Activated CD4-positive, alpha-beta T cell treated with anti-CD3 and anti-CD28 coated beads, Interleukin-2, amount 10 ng/mL, durations not matched to agents 7 days and 5 days (primary cell): ENCODE measurements around the gene C16orf89. TPM values are rescaled to one million over a fixed set of nuclear protein-coding genes. Genes with fewer than 3 reads are reported as not detected.
"Not testable (repeated sequence)": the region's sequence is repeated elsewhere in the genome, so short reads cannot be mapped to it uniquely, and the experiment has no call there.

Source experiments
- CTCF ChIA-PET: fragments of 350-600 bp; sonication (Branson Sonifier 250); formaldehyde crosslinking; loops from one replicate; lab custom pipeline; 2021; ENCODE audit warnings: antibody characterized with exemption; lab: Charles Lee
- POLR2A ChIA-PET: fragments of 350-600 bp; sonication (Branson Sonifier 250); formaldehyde crosslinking; loops from one replicate; lab custom pipeline; 2021; ENCODE audit warnings: antibody characterized with exemption; lab: Charles Lee
- DNase-seq: peaks from one replicate; pipeline ENCODE4 v3.0.0-alpha.2; 2020
- H3K27ac Mint-ChIP-seq: one replicate; pipeline ENCODE4 v1.8.0; 2021; ENCODE audit warnings: mild to moderate bottlenecking, moderate library complexity, mixed read lengths
- H3K27me3 Mint-ChIP-seq: one replicate; pipeline ENCODE4 v1.8.0; 2021; ENCODE audit warnings: mixed read lengths
- H3K36me3 Mint-ChIP-seq: one replicate; pipeline ENCODE4 v1.8.0; 2021; ENCODE audit warnings: low read depth, mixed read lengths
- H3K4me1 Mint-ChIP-seq: one replicate; pipeline ENCODE4 v1.8.0; 2021; ENCODE audit warnings: mixed read lengths
- H3K4me3 Mint-ChIP-seq: one replicate; pipeline ENCODE4 v1.8.0; 2021; ENCODE audit warnings: mild to moderate bottlenecking, moderate library complexity, mixed read lengths
- H3K9me3 Mint-ChIP-seq: one replicate; pipeline ENCODE4 v1.8.0; 2021; ENCODE audit warnings: mixed read lengths
- total RNA-seq, 2 experiments: library from RNA; stranded (reverse); gene quantifications; one replicate each; pipeline ENCODE4 v1.2.3, GENCODE V29; 2021

C16orf89 gene
- total RNA-seq, 2 experiments from 2014 or later: not detected

DNA sequence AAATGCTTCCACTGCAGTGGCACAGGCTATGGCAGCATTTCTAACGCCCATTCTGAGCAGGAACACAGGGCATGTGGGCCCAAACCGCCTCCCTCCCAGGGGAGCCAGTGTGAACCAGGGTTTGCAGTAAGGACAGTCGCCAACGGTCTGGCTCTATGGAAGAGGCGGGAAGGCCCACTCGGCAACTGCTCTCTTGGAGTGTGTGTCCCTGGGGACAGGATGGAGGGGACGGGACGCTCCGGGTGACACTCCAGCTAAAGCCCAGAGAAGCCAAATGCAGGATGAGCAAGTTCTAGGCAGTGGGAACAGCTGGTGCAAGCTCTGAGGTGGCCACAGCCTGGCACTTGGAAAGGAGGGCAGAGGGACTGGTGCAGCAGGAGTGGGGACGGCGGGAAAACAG, 28.0 kb upstream of the C16orf89 start:
- H3K27me3 Mint-ChIP-seq, CTCF ChIA-PET, DNase-seq, POLR2A ChIA-PET, H3K36me3 Mint-ChIP-seq, H3K27ac Mint-ChIP-seq, H3K4me3 Mint-ChIP-seq, H3K9me3 Mint-ChIP-seq: not testable (repeated sequence)
- H3K4me1 Mint-ChIP-seq: peaks cover 25% of the 10 kb centered on the region

DNA sequence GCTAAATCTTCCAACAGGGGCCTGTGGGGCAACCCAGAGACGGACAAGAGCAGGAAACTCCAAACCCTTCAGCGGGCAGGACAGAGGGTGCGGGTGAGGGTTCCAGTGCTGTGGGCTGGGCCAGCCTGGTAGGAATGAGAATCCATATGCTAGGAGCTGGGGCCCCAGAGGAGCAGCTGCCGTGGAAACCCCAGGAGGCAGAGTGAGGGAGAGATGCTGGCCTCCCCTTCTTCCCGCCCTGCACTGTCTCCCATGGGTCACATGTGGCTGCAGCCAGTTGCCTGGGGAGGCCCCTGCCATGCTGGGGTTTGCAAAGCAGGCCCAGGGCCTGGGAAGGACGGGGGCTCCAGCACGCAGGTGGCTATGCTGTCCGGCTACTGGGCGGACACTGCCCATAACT, 27.3 kb upstream of the C16orf89 start:
- H3K36me3 Mint-ChIP-seq, H3K27me3 Mint-ChIP-seq, POLR2A ChIA-PET, H3K9me3 Mint-ChIP-seq, DNase-seq, H3K4me3 Mint-ChIP-seq, H3K27ac Mint-ChIP-seq: not testable (repeated sequence)
- CTCF ChIA-PET: interaction anchor here (0.6 to 1.4 kb wide), 2 partner anchors 23 to 432 kb away, joined by 3 to 4 read pairs; no protein-coding TSS in a partner anchor
- H3K4me1 Mint-ChIP-seq: peaks cover 24% of the 10 kb centered on the region

DNA sequence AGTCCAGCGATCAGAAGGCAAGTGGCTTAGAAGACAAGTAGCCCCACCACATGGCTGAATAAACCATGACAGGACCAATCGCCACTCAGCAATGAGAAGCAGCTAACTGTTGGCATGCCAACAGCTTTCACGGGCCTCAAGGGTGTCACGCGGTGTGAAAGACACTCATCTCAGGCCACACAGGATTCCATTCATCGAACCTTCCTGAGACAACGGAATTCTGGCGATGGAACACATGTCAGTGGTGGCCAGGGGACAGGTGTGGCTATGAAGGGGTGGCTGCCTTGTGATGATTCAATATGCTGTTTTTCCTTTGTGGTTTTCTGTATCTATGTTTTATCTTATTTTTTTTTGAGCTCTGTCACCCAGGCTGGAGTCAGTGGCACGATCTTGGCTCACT, 24.8 kb upstream of the C16orf89 start:
- CTCF ChIA-PET, POLR2A ChIA-PET: not testable (repeated sequence)

DNA sequence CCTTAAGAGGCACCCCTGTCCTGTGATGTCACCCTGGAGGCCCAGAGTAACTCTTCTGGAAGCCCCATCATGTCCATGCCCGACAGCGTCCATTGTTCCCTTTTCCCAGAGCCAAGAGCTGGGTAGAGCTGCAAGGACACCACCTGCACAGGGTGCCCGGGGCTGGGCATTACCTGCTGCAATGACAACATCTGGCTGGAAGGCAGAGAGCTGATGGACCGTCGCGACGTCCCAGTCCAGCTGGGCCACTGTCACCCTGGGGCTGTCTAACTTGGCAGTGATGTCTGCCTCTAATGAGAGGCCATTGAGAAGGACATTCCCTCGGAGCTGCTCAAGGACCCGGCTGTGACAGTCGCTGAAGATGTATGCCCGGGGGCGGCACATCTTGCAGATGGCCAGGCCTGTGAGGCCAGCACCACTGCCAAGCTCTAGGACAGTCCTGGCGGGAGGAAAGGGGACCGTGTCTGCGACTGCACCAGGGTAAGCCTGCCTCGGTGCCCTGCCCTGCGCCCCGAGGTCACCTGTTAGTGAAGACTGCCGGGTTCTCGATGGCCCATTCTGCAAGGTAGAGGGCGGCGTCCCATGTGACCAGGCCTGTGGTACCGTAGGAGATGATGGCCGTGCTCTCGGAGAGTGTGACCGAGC, 24.3 kb upstream of the C16orf89 start:
- CTCF ChIA-PET, POLR2A ChIA-PET, H3K4me1 Mint-ChIP-seq, H3K9me3 Mint-ChIP-seq, H3K27me3 Mint-ChIP-seq, H3K4me3 Mint-ChIP-seq, H3K27ac Mint-ChIP-seq, DNase-seq, H3K36me3 Mint-ChIP-seq: not testable (repeated sequence)

More for the DNA sequence above, 24.8 kb upstream of the C16orf89 start:
- H3K9me3 Mint-ChIP-seq, H3K4me3 Mint-ChIP-seq, H3K27me3 Mint-ChIP-seq, DNase-seq, H3K36me3 Mint-ChIP-seq, H3K27ac Mint-ChIP-seq: not testable (repeated sequence)
- peaks cover 10% of the 10 kb centered on the region for H3K4me1 Mint-ChIP-seq

DNA sequence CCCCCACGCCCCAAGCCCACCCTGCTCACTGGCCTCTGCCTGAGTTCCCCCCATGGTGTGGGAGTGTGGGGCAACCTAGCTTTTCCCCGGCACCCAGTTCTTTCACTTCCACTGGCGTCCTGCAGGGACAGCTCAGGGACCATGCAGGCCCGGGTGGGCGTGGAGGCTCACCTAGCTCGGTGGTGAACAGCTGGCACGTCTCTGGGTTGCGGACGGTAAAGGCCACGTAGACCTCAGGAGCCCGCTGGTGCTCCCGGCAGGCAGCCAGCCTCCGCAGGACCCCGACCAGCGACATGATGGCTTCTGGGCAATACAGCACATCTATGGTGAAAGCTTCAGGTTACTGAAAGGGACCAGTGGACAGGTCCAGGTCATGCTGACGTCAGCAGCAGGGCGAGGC, 23.2 kb upstream of the C16orf89 start:
- H3K4me1 Mint-ChIP-seq, H3K27ac Mint-ChIP-seq, H3K9me3 Mint-ChIP-seq, DNase-seq, POLR2A ChIA-PET, H3K4me3 Mint-ChIP-seq, CTCF ChIA-PET, H3K27me3 Mint-ChIP-seq: not testable (repeated sequence)
- peaks cover 16% of the 10 kb centered on the region for H3K36me3 Mint-ChIP-seq

DNA sequence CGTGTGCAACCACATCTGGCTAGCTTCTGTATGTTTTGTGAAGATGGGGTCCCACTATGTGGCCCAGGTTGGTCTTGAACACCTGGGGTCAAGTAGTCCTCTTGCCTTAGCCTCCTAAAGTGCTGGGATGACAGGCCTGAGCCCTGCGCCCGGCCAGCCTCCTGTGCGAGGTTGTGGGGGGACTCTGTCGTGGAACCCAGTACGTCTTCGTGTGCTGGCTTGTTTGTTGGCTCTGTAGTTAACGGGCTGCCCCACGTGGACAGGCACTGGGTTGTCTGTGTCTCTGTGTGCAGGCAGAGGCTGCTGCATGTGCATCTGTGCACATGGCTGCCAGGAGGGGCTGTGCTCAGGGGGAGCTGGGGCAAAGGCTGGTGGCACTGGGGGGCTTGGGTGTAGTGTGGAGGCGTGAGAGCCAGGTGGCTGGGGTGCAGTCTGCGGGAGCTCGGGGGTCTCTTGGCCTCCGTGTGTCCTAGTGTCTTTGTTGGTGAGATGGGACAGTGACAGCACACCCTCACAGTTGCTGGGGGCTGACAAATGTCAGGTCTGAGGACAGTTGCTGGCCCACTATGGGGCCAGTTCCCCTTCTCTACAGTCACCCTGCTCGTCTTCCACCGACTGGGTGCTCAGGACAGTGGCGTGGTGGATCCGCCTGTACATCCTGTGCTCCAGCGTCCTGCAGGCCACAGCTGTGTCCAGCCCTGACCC, 22.5 kb upstream of the C16orf89 start:
- H3K27me3 Mint-ChIP-seq, H3K27ac Mint-ChIP-seq, H3K4me1 Mint-ChIP-seq, H3K4me3 Mint-ChIP-seq, DNase-seq, H3K9me3 Mint-ChIP-seq, POLR2A ChIA-PET, CTCF ChIA-PET: not testable (repeated sequence)
- H3K36me3 Mint-ChIP-seq: peaks cover 16% of the 10 kb centered on the region

DNA sequence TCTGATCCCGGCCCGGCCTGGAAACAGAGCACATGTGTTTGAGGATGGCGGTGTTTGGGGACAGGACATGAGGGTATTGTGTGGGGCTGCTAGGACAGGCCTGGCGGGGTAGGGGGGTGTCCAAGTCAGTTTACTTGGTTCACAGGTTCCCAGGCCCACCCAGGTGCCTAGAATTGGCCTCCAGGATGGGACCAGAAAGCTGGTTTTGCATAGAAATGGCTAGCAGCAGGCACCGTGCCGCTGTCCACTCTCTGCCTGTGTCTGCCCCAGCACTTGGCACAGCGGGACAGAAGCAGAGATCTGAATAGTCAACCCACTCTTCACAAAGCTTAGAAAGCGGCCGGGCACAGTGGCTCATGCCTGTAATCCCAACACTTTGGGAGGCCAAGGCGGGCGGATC, 20.0 kb upstream of the C16orf89 start:
- POLR2A ChIA-PET: interaction anchor here (0.7 kb wide), 1 partner anchor 351 kb away, joined by 3 read pairs; the partner anchor contains the start of genes ANKS3 and DNAAF8
- peaks cover 16% of the 10 kb centered on the region for H3K36me3 Mint-ChIP-seq
- not testable (repeated sequence) for H3K27ac Mint-ChIP-seq, H3K27me3 Mint-ChIP-seq, H3K9me3 Mint-ChIP-seq, DNase-seq, H3K4me3 Mint-ChIP-seq, H3K4me1 Mint-ChIP-seq
- CTCF ChIA-PET: interaction anchor here (0.6 kb wide), 1 partner anchor 752 kb away, joined by 3 read pairs; no protein-coding TSS in a partner anchor

DNA sequence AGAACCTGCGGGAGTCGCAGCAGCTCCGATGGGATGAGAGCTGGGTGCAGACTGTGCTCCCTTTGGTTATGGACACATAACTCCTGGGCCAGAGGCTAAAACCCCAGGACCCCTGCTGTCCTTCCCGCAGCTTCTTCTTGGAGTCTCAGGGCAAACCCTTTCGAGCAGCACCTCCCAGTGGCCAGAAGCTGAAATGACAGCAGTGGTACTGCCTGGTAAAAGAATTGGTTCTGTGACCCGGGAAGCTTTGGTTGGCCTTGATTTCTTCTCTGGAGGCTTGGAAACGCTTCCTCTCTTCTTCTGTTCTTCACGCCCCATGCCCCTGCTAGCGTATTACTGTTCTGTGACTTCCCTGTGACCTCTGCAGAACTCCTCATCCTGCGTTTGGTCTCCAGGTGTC, 19.0 kb upstream of the C16orf89 start:
- H3K27ac Mint-ChIP-seq, H3K9me3 Mint-ChIP-seq, POLR2A ChIA-PET, H3K4me3 Mint-ChIP-seq, H3K4me1 Mint-ChIP-seq, H3K27me3 Mint-ChIP-seq: not testable (repeated sequence)
- peak; percentile 64 for DNase-seq
- CTCF ChIA-PET: interaction anchor here (0.6 to 1.7 kb wide), 3 partner anchors 22 to 751 kb away, joined by 3 read pairs; no protein-coding TSS in a partner anchor
- peaks cover 16% of the 10 kb centered on the region for H3K36me3 Mint-ChIP-seq

DNA sequence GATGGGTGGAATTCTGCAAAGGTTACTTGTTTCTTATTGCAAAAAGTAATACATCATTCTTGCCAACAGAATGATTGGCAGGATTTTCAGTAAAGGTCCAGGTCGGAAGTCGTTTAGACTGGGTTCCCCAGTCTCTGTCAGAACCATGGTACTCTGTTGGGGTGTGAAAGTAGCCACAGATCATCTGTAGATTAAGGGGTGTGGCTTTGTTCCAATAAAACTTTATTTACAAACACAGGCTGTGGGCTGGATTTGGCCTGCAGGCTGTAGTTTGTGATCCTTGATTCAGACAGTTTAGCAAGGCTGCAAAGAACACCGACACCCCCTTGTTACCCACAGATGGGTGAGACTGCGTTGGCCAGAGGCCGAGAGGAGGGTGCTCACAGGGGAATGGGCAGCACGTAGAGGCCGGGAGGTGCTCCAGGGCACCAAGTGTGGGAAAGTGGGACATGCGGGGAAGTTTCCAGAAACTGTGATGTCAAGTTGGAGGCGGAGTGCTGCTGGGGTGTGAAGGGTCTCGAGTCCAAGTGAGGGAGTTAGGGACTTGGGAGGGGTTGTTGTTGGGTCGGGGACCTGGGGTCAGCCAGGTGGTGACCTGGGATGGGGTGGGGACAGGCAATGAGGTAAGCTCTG, 18.5 kb upstream of the C16orf89 start:
- H3K4me1 Mint-ChIP-seq, H3K4me3 Mint-ChIP-seq, POLR2A ChIA-PET, DNase-seq, H3K27me3 Mint-ChIP-seq, H3K9me3 Mint-ChIP-seq: not testable (repeated sequence)
- peaks cover 19% of the 10 kb centered on the region for H3K36me3 Mint-ChIP-seq
- peak overlapping the region; percentile 41 for H3K27ac Mint-ChIP-seq
- CTCF ChIA-PET: interaction anchor here (1.0 to 1.7 kb wide), 3 partner anchors 8 to 154 kb away, joined by 3 read pairs; no protein-coding TSS in a partner anchor

DNA sequence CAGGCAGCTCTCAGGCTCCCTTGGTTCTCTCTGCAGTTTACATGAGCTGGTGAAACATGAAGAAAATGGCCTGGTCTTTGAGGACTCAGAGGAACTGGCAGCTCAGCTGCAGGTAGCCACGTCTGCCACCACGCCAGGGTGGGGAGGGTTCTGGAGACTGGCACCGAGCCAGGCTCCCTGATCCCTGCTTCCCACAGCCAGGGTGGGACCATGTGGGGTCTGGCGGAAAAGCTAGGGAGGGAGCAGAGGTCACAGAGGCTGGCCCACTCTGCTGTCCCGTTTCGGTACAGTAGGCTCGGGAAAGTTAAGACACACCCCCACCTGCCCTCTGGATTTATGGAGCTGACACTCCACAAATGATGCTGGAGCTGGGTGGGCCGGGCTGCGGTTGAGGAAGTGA, 17.9 kb upstream of the C16orf89 start:
- H3K4me3 Mint-ChIP-seq, H3K27me3 Mint-ChIP-seq, H3K4me1 Mint-ChIP-seq, POLR2A ChIA-PET, H3K27ac Mint-ChIP-seq, DNase-seq, H3K9me3 Mint-ChIP-seq: not testable (repeated sequence)
- H3K36me3 Mint-ChIP-seq: peaks cover 19% of the 10 kb centered on the region
- CTCF ChIA-PET: interaction anchor here (1.1 to 1.7 kb wide), 2 partner anchors 9 to 20 kb away, joined by 3 read pairs; no protein-coding TSS in a partner anchor

DNA sequence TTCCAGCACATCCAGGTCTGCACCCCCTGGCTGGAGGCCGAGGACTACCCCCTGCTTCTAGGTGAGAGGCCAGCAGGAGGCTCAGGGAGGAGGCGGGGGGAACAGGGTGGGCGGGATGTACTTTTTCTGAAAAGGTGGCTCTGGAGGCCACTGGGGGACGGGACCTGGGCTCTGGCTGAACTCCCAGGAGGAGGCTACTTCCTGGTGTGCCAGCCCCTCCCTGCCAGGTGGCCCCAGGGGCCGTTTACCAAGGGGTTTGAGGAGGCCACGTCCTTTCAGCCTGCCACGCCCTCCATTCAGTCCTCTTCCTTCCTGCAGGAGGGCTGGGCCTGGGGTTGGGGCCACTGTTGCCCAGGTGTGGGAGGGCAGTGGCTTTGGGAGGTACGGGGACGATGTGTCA, 15.2 kb upstream of the C16orf89 start:
- H3K27ac Mint-ChIP-seq, H3K4me3 Mint-ChIP-seq, POLR2A ChIA-PET, CTCF ChIA-PET, H3K9me3 Mint-ChIP-seq, DNase-seq, H3K27me3 Mint-ChIP-seq, H3K4me1 Mint-ChIP-seq: not testable (repeated sequence)
- peaks cover 16% of the 10 kb centered on the region for H3K36me3 Mint-ChIP-seq

DNA sequence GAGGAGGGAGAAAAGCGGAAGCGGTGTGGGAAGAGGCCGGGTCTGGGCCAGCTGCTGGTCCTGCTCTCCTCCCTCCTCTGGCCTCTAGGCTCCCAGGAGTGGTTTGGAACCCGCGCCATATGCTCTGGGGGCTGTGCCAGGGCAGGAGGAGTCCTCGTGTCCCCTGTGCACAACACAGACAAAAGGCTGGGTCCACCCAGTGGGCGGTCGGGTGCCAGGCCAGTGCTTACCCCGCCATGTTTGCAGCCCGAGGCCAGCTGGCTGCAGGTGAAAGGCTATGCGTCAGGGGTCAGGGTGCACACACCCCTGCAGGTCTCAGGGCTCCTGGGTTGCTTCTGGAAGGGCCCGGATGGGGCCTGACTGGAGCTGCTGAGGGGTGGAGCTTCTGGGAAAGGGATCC, 14.7 kb upstream of the C16orf89 start:
- H3K9me3 Mint-ChIP-seq, H3K27ac Mint-ChIP-seq, POLR2A ChIA-PET, CTCF ChIA-PET, H3K4me3 Mint-ChIP-seq, H3K4me1 Mint-ChIP-seq, H3K27me3 Mint-ChIP-seq, DNase-seq: not testable (repeated sequence)
- H3K36me3 Mint-ChIP-seq: peaks cover 16% of the 10 kb centered on the region

DNA sequence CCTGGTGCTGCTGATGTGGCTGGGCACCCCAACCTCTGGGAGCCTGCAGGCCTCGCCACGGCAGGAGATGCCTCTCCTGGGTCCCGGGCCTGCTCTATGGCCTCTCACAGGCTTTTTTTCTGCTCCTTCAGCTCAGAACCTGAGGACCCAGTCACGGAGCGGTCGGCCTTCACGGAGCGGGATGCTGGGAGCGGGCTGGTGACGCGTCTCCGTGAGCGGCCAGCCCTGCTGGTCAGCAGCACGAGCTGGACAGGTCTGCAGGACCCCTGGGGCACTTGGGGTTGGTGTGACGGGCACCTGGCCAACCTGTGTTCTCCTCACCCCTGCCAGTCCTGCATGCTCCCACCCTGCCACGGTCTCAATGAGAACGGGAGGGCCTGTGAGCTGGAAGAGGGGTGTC, 12.9 kb upstream of the C16orf89 start:
- Mint-ChIP-seq H3K27ac (no peak overlapping the region), H3K4me3 (no peak overlapping the region), H3K27me3 (no peaks in the 10 kb centered on the region), H3K36me3 (peaks cover 14% of the 10 kb centered on the region), H3K9me3 (no peaks in the 10 kb centered on the region), H3K4me1 (peaks cover 2% of the 10 kb centered on the region)
- no peak for DNase-seq
- CTCF ChIA-PET: no interaction called here
- POLR2A ChIA-PET: no interaction called here
